B cell (primary cell): ENCODE data around the gene SMYD2.

ENCODE experiments used
- CTCF ChIP-seq: fragments of 200-600 bp; IDR thresholded peaks from one replicate; pipeline ENCODE4 v1.8.0; 2022; ENCODE audit warnings: antibody characterized with exemption, mild to moderate bottlenecking
- EZH2 ChIP-seq: IDR thresholded peaks from 2 replicates; pipeline ENCODE4 v1.6.1; 2012; ENCODE audit warnings: borderline replicate concordance, low read depth, mild to moderate bottlenecking, moderate library complexity, low read length; ENCODE audit not compliant: insufficient read depth, poor library complexity, severe bottlenecking

DNA sequence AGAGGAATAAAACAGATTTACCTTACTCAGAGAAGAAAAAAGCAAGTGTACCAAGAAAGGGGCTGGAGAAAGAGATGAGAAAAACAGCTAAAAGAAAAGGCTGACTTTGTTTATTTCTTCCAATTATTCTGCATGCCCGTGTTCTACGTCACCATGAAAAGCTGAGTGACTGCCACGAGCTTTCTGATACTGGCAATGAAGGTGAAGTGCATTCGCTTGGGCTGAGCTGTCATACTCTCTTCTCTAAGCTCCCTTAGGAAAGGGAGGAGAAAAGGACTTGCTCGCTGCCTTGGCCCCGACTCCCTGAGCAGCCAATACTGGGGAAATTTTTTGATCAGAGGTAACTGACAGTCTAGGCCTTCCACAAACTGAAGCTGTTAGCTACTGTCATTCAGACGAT lies 105.4 kb downstream of the SMYD2 start:
- TF ChIP-seq CTCF (no peak), EZH2 (no peak)
